ENCODE data around the gene TTLL10. TPM values are rescaled to one million over a fixed set of nuclear protein-coding genes. Genes with fewer than 3 reads are reported as not detected.

TTLL10 gene
- polyA plus RNA-seq, 1 donor (not counting 4 experiments of a cell fraction or from before 2014, with no cell fraction given) = not detected

DNA sequence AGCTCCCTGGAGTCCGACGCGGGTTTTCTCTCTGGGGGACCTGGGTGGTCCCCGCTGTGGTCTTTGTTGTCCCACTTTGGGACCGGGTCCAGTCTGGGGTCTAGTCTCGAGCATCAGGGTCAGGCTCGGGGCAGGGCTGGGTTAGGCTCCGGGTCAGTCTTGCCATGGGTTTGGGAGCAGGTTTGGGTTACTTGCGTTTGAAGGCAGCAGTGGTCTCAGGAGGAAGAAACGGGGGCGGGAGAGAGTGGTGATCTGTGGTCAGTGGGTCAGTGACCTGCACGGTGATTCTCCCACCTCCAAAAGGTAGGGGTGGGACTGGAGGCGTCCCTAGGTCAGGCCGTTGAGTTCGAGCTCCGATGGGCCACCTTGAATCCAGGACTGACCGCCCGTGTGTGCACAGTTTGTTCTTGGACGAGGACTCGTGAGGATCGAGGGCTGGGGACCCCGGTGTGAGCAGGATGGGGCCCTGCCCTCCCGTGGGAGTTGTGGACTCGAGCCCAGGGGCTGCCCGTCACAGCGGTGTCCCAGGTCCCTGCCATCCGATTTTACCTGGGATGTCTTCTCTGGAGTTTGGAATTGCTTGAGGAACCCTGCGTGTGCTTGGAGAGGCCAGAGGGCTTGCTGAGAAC is 60.6 kb downstream of the TTLL10 start:
- Histone ChIP-seq H4K20me1 (ENCODE audit: control insufficient read depth, extremely low read depth, insufficient read depth, low read length) (no peaks in the 10 kb centered on the region), H3K9me3 (ENCODE audit: control insufficient read depth, low read depth, low read length) (peaks cover 4% of the 10 kb centered on the region), H3K4me1 (ENCODE audit: control insufficient read depth, extremely low read depth, insufficient read depth, low read length) (peaks cover 21% of the 10 kb centered on the region), H3K27ac (ENCODE audit: control insufficient read depth, insufficient read depth, low read length) (no peak overlapping the region), H3K4me2 (ENCODE audit: control insufficient read depth, extremely low read depth, insufficient read depth, low read depth, low read length) (no peak overlapping the region), H3K9me1 (ENCODE audit: control insufficient read depth, extremely low read depth, insufficient read depth, low read length) (no peaks in the 10 kb centered on the region), H3K36me3 (ENCODE audit: control insufficient read depth in 2 of 2, extremely low read depth in 1 of 2, insufficient read depth in 2 of 2, low read length in 2 of 2) (peaks cover 0 to 12% of the 10 kb centered on the region in 2 experiments), H3K9ac (ENCODE audit: control insufficient read depth, extremely low read depth, insufficient read depth, low read length) (no peak overlapping the region), H3K4me3 (ENCODE audit: control insufficient read depth in 2 of 3, extremely low read depth in 1 of 3, insufficient read depth in 2 of 3, low read depth in 1 of 3, low read length in 3 of 3) (no peak overlapping the region), H3K79me2 (ENCODE audit: control insufficient read depth, insufficient read depth, low read length) (peaks cover 40% of the 10 kb centered on the region), H2AFZ (ENCODE audit: control insufficient read depth, low read length) (no peak overlapping the region), H3K27me3 (ENCODE audit: control insufficient read depth, extremely low read depth, insufficient read depth, low read length) (no peaks in the 10 kb centered on the region)
- DNase-seq (ENCODE audit: low read depth, low spot score) (no peak), FAIRE-seq (no peak)
- TF ChIP-seq, protein P1, sequence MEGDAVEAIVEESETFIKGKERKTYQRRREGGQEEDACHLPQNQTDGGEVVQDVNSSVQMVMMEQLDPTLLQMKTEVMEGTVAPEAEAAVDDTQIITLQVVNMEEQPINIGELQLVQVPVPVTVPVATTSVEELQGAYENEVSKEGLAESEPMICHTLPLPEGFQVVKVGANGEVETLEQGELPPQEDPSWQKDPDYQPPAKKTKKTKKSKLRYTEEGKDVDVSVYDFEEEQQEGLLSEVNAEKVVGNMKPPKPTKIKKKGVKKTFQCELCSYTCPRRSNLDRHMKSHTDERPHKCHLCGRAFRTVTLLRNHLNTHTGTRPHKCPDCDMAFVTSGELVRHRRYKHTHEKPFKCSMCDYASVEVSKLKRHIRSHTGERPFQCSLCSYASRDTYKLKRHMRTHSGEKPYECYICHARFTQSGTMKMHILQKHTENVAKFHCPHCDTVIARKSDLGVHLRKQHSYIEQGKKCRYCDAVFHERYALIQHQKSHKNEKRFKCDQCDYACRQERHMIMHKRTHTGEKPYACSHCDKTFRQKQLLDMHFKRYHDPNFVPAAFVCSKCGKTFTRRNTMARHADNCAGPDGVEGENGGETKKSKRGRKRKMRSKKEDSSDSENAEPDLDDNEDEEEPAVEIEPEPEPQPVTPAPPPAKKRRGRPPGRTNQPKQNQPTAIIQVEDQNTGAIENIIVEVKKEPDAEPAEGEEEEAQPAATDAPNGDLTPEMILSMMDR (optimal IDR thresholded peaks at IDR 0.05 in 1 of 3, IDR thresholded peaks at IDR 0.05 in 1 of 3, conservative IDR thresholded peaks at IDR 0.05 in 1 of 3; ENCODE audit: extremely low read depth in 1 of 3, insufficient read depth in 2 of 3, low read length in 3 of 3) = no peak
- no peak for TF ChIP-seq EZH2 (IDR thresholded peaks at IDR 0.05; ENCODE audit: low read length)
- dilution Hi-C loops (cut with MboI; ENCODE audit: extremely low pct_ligation_motif_present, low sequenced_read_pairs) = no loop called here

DNA sequence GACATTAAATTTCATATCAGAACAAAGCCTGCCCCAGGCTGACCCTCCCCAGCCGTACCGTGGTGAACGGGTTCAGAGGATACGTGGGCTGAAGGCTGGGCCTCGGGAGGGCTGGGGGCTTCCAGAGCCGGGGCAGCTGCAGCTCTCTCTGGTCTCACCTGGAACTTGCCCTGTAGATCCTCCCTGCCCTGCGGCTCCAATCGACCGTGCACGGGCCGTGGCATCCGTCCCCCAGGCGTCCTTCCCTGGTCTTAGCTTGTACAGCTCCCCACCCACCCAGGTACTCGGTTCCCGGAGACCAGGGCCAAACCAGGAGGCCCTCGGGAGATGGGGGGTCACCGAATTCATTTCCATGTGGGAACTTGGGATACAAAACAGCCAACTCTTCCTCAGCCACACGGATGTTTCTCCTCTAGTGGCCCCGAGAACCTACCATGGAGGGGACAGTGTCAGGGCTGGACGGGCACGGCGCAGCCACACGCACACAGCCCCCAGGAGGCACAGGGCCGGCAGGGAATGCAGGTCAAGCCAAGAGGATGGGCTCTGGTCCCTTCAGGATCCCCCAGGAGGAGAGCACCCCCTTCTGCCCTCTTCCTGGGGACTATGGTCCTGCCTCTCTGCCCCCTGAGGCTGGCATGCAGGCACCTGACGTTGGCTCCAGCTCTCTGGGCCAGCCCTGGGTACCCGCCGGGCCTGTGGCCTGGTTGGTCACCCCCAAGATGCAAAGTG is 61.5 kb downstream of the TTLL10 start:
- peaks cover 0 to 4% of the 10 kb centered on the region in 2 experiments for H3K36me3 ChIP-seq (ENCODE audit: control insufficient read depth in 2 of 2, extremely low read depth in 1 of 2, insufficient read depth in 2 of 2, low read length in 2 of 2)
- dilution Hi-C loops (cut with MboI; ENCODE audit: extremely low pct_ligation_motif_present, low sequenced_read_pairs) = no loop called here
- peaks cover 4% of the 10 kb centered on the region for H3K9me3 ChIP-seq (ENCODE audit: control insufficient read depth, low read depth, low read length)
- peaks cover 21% of the 10 kb centered on the region for H3K4me1 ChIP-seq (ENCODE audit: control insufficient read depth, extremely low read depth, insufficient read depth, low read length)
- peaks cover 31% of the 10 kb centered on the region for H3K79me2 ChIP-seq (ENCODE audit: control insufficient read depth, insufficient read depth, low read length)
- FAIRE-seq (no peak), DNase-seq (ENCODE audit: low read depth, low spot score) (no peak)
- no peak overlapping the region for H3K9ac ChIP-seq (ENCODE audit: control insufficient read depth, extremely low read depth, insufficient read depth, low read length)
- no peak overlapping the region for H3K27ac ChIP-seq (ENCODE audit: control insufficient read depth, insufficient read depth, low read length)
- peaks cover 6% of the 10 kb centered on the region for H3K27me3 ChIP-seq (ENCODE audit: control insufficient read depth, extremely low read depth, insufficient read depth, low read length)
- no peak overlapping the region for H3K4me3 ChIP-seq (ENCODE audit: control insufficient read depth in 2 of 3, extremely low read depth in 1 of 3, insufficient read depth in 2 of 3, low read depth in 1 of 3, low read length in 3 of 3)
- no peak for TF ChIP-seq EZH2 (IDR thresholded peaks at IDR 0.05; ENCODE audit: low read length)
- TF ChIP-seq, protein P1 (optimal IDR thresholded peaks at IDR 0.05 in 1 of 3, IDR thresholded peaks at IDR 0.05 in 1 of 3, conservative IDR thresholded peaks at IDR 0.05 in 1 of 3; ENCODE audit: extremely low read depth in 1 of 3, insufficient read depth in 2 of 3, low read length in 3 of 3) = no peak
- no peak overlapping the region for H3K4me2 ChIP-seq (ENCODE audit: control insufficient read depth, extremely low read depth, insufficient read depth, low read depth, low read length)
- no peaks in the 10 kb centered on the region for H3K9me1 ChIP-seq (ENCODE audit: control insufficient read depth, extremely low read depth, insufficient read depth, low read length)
- no peaks in the 10 kb centered on the region for H4K20me1 ChIP-seq (ENCODE audit: control insufficient read depth, extremely low read depth, insufficient read depth, low read length)
- no peak overlapping the region for H2AFZ ChIP-seq (ENCODE audit: control insufficient read depth, low read length)

Measured in keratinocyte (primary cell).